ENCODE measurements around the gene SYS1.

Gene SYS1

DNA sequence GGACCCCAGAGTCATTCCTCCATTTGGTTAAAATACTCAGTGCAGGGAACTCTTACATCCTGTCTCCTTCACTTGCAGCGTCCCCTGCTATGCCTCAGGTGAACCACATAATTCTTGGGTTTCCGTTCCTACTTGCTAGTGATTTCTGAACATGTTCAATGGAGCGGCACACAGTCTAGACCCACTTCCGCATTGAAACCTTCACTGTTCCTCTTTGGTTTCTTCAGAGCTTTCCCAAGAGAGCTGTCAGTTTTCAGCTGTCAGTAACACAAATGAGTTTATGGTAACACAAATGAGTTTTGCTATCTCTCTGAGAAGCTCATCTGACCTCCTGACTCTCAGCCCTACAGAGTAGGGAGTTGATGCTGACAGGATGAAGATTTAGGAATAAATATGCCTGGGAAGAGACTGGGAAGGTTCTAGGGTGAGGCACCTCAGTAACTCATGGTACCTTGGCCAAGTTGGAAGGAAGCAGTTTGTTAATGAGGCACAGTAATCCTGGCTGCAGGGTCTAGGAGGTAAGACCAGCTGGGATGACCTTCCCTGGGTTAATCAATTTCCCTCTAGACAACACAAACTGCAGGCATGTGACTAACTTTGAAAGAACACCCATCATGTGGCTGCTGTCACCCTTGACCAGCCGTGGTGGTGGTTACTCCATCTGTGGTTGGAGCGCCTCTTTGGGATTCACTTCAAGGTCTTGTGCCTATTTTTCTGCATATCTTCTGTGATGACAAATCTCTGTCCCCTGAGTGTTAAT, 5.4 kb downstream of the SYS1 start:
- Histone ChIP-seq H3K27me3 (replicated peaks; ENCODE audit: control insufficient read depth, insufficient read depth, low read length) (no peaks in the 10 kb centered on the region), H3K4me3 (replicated peaks; ENCODE audit: low read depth, low read length) (no peak overlapping the region), H3K36me3 (ENCODE audit: control insufficient read depth, insufficient read depth, low read length) (peaks cover 12% of the 10 kb centered on the region)
- TF ChIP-seq, protein P1, sequence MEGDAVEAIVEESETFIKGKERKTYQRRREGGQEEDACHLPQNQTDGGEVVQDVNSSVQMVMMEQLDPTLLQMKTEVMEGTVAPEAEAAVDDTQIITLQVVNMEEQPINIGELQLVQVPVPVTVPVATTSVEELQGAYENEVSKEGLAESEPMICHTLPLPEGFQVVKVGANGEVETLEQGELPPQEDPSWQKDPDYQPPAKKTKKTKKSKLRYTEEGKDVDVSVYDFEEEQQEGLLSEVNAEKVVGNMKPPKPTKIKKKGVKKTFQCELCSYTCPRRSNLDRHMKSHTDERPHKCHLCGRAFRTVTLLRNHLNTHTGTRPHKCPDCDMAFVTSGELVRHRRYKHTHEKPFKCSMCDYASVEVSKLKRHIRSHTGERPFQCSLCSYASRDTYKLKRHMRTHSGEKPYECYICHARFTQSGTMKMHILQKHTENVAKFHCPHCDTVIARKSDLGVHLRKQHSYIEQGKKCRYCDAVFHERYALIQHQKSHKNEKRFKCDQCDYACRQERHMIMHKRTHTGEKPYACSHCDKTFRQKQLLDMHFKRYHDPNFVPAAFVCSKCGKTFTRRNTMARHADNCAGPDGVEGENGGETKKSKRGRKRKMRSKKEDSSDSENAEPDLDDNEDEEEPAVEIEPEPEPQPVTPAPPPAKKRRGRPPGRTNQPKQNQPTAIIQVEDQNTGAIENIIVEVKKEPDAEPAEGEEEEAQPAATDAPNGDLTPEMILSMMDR (IDR thresholded peaks at IDR 0.05; ENCODE audit: insufficient read depth, low read length, poor library complexity, severe bottlenecking), result no peak
- DNase-seq (ENCODE audit: extremely low read depth, insufficient read length), result peak; percentile 87

DNA sequence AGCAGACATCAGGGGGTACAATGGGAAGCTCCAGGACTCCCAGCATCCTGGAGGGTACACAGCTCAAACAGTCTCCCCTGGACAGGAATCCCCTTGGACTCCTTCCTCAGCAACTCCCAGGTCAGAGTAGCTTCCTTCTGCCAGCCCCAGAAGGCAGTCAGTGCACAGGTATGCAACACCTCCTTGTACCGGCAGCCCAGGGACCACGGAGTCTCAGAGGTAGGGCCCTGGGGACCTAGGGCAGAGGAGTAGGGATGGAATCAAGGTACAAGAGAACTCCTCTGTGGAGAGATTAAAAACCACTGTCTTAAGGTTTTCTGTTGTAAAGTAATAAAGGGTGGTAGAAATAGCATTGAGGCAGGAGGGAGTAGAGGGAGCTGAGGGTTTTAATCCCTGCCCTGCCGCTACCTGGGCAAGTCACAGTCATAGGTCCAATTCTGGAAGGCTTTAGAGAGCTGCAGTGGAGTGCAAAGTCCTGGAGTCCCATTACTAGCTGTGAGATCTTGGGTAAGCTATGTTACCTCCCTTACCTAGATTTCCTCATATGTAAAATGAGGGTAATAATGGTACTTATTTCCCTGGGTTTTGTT, 7.7 kb downstream of the SYS1 start:
- no peaks in the 10 kb centered on the region for H3K27me3 ChIP-seq (replicated peaks; ENCODE audit: control insufficient read depth, insufficient read depth, low read length)
- DNase-seq (ENCODE audit: extremely low read depth, insufficient read length), result no peak
- peaks cover 14% of the 10 kb centered on the region for H3K36me3 ChIP-seq (ENCODE audit: control insufficient read depth, insufficient read depth, low read length)
- TF ChIP-seq, protein P1 (IDR thresholded peaks at IDR 0.05; ENCODE audit: insufficient read depth, low read length, poor library complexity, severe bottlenecking), result no peak
- H3K4me3 ChIP-seq (replicated peaks; ENCODE audit: low read depth, low read length), result no peak overlapping the region

GRCh38 chr20:45372241-45372640, 9.3 kb downstream of the SYS1 start:
- TF ChIP-seq, protein P1 (IDR thresholded peaks at IDR 0.05; ENCODE audit: insufficient read depth, low read length, poor library complexity, severe bottlenecking), result no peak
- no peak for DNase-seq (ENCODE audit: extremely low read depth, insufficient read length)
- no peak overlapping the region for H3K4me3 ChIP-seq (replicated peaks; ENCODE audit: low read depth, low read length)
- H3K27me3 ChIP-seq (replicated peaks; ENCODE audit: control insufficient read depth, insufficient read depth, low read length), result no peaks in the 10 kb centered on the region
- H3K36me3 ChIP-seq (ENCODE audit: control insufficient read depth, insufficient read depth, low read length), result peaks cover 5% of the 10 kb centered on the region

GRCh38 chr20:45372646-45373352, 9.8 kb downstream of the SYS1 start:
- Histone ChIP-seq H3K4me3 (replicated peaks; ENCODE audit: low read depth, low read length) (no peak overlapping the region), H3K36me3 (ENCODE audit: control insufficient read depth, insufficient read depth, low read length) (peaks cover 2% of the 10 kb centered on the region; the same call in 1 of the 2 replicates), H3K27me3 (replicated peaks; ENCODE audit: control insufficient read depth, insufficient read depth, low read length) (no peaks in the 10 kb centered on the region)
- no peak for DNase-seq (ENCODE audit: extremely low read depth, insufficient read length)
- TF ChIP-seq, protein P1 (IDR thresholded peaks at IDR 0.05; ENCODE audit: insufficient read depth, low read length, poor library complexity, severe bottlenecking), result no peak

- H3K27me3 ChIP-seq (replicated peaks; ENCODE audit: control insufficient read depth, insufficient read depth, low read length), result no peaks in the 10 kb centered on the region
- DNase-seq (ENCODE audit: extremely low read depth, insufficient read length), result peak; percentile 74
- H3K4me3 ChIP-seq (replicated peaks; ENCODE audit: low read depth, low read length), result peak overlapping the region; percentile 50
- H3K36me3 ChIP-seq (ENCODE audit: control insufficient read depth, insufficient read depth, low read length), result peaks cover 2% of the 10 kb centered on the region; the same call in 1 of the 2 replicates
- TF ChIP-seq, protein P1 (IDR thresholded peaks at IDR 0.05; ENCODE audit: insufficient read depth, low read length, poor library complexity, severe bottlenecking), result peak; percentile 91
Measured at GRCh38 chr20:45373353-45374100, 10.6 kb downstream of the SYS1 start.
